Measurements from ENCODE around the gene NMRK1.

Gene NMRK1

GRCh38 chr9:75041041-75041440 lies 46.9 kb downstream of the NMRK1 start (continued):
- TF ChIP-seq PBX3 (CRISPR knock-in tag; IDR thresholded peaks at IDR 0.05) (no peak), ZNF621 (tag by site-specific recombination; IDR thresholded peaks at IDR 0.05) (no peak), ZNF114 (tag by site-specific recombination; IDR thresholded peaks at IDR 0.05) (no peak)

GRCh38 chr9:75039801-75040200 lies 48.2 kb downstream of the NMRK1 start:
- H3K9me3 ChIP-seq (ENCODE audit: control insufficient read depth, insufficient read depth, low read depth, low read length): no peaks in the 10 kb centered on the region
- TF ChIP-seq ZNF48 (tag by site-specific recombination; IDR thresholded peaks at IDR 0.05): no peak
- TF ChIP-seq MZF1 (tag by site-specific recombination; IDR thresholded peaks at IDR 0.05; ENCODE audit: borderline replicate concordance): no peak
- TF ChIP-seq ZNF449 (tag by site-specific recombination; IDR thresholded peaks at IDR 0.05): no peak
- TF ChIP-seq ZNF214 (tag by site-specific recombination; IDR thresholded peaks at IDR 0.05; ENCODE audit: borderline replicate concordance): no peak
- TF ChIP-seq, protein P1, sequence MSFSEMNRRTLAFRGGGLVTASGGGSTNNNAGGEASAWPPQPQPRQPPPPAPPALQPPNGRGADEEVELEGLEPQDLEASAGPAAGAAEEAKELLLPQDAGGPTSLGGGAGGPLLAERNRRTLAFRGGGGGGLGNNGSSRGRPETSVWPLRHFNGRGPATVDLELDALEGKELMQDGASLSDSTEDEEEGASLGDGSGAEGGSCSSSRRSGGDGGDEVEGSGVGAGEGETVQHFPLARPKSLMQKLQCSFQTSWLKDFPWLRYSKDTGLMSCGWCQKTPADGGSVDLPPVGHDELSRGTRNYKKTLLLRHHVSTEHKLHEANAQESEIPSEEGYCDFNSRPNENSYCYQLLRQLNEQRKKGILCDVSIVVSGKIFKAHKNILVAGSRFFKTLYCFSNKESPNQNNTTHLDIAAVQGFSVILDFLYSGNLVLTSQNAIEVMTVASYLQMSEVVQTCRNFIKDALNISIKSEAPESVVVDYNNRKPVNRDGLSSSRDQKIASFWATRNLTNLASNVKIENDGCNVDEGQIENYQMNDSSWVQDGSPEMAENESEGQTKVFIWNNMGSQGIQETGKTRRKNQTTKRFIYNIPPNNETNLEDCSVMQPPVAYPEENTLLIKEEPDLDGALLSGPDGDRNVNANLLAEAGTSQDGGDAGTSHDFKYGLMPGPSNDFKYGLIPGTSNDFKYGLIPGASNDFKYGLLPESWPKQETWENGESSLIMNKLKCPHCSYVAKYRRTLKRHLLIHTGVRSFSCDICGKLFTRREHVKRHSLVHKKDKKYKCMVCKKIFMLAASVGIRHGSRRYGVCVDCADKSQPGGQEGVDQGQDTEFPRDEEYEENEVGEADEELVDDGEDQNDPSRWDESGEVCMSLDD (tag by site-specific recombination; IDR thresholded peaks at IDR 0.05): no peak
- no peak for TF ChIP-seq TCF7L2 (IDR thresholded peaks at IDR 0.05; ENCODE audit: borderline replicate concordance, low read depth, low read length)
- no peak for TF ChIP-seq ZNF350 (tag by site-specific recombination; IDR thresholded peaks at IDR 0.05)
- TF ChIP-seq, protein P2, sequence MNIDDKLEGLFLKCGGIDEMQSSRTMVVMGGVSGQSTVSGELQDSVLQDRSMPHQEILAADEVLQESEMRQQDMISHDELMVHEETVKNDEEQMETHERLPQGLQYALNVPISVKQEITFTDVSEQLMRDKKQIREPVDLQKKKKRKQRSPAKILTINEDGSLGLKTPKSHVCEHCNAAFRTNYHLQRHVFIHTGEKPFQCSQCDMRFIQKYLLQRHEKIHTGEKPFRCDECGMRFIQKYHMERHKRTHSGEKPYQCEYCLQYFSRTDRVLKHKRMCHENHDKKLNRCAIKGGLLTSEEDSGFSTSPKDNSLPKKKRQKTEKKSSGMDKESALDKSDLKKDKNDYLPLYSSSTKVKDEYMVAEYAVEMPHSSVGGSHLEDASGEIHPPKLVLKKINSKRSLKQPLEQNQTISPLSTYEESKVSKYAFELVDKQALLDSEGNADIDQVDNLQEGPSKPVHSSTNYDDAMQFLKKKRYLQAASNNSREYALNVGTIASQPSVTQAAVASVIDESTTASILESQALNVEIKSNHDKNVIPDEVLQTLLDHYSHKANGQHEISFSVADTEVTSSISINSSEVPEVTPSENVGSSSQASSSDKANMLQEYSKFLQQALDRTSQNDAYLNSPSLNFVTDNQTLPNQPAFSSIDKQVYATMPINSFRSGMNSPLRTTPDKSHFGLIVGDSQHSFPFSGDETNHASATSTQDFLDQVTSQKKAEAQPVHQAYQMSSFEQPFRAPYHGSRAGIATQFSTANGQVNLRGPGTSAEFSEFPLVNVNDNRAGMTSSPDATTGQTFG (tag by site-specific recombination; IDR thresholded peaks at IDR 0.05; ENCODE audit: borderline replicate concordance): no peak
- no peak for TF ChIP-seq ZNF747 (tag by site-specific recombination; IDR thresholded peaks at IDR 0.05)
- no peak for TF ChIP-seq ZBTB6 (tag by site-specific recombination; IDR thresholded peaks at IDR 0.05)
- ChIA-PET CTCF (interaction anchor here (0.7 kb wide), 1 partner anchor 383 kb away, joined by 3 read pairs; no protein-coding TSS in a partner anchor), POLR2A (no interaction called here)
- H3K36me3 ChIP-seq (ENCODE audit: control insufficient read depth in 2 of 2, insufficient read depth in 1 of 2, low read length in 2 of 2): no peaks in the 10 kb centered on the region
- no peaks in the 10 kb centered on the region for H3K4me1 ChIP-seq (ENCODE audit: control insufficient read depth, insufficient read depth, low read length)
- no peak overlapping the region for H3K4me3 ChIP-seq (ENCODE audit: low read depth, low read length)
- H3K27ac ChIP-seq (ENCODE audit: extremely low read depth, low read depth, low read length): no peak overlapping the region

GRCh38 chr9:75039009-75039408 lies 48.9 kb downstream of the NMRK1 start:
- no peaks in the 10 kb centered on the region for H3K9me3 ChIP-seq (ENCODE audit: control insufficient read depth, insufficient read depth, low read depth, low read length)
- TF ChIP-seq ZNF433 (tag by site-specific recombination; IDR thresholded peaks at IDR 0.05; ENCODE audit: low read depth): no peak
- TF ChIP-seq ZNF184 (tag by site-specific recombination; IDR thresholded peaks at IDR 0.05): no peak
- TF ChIP-seq, protein P3, sequence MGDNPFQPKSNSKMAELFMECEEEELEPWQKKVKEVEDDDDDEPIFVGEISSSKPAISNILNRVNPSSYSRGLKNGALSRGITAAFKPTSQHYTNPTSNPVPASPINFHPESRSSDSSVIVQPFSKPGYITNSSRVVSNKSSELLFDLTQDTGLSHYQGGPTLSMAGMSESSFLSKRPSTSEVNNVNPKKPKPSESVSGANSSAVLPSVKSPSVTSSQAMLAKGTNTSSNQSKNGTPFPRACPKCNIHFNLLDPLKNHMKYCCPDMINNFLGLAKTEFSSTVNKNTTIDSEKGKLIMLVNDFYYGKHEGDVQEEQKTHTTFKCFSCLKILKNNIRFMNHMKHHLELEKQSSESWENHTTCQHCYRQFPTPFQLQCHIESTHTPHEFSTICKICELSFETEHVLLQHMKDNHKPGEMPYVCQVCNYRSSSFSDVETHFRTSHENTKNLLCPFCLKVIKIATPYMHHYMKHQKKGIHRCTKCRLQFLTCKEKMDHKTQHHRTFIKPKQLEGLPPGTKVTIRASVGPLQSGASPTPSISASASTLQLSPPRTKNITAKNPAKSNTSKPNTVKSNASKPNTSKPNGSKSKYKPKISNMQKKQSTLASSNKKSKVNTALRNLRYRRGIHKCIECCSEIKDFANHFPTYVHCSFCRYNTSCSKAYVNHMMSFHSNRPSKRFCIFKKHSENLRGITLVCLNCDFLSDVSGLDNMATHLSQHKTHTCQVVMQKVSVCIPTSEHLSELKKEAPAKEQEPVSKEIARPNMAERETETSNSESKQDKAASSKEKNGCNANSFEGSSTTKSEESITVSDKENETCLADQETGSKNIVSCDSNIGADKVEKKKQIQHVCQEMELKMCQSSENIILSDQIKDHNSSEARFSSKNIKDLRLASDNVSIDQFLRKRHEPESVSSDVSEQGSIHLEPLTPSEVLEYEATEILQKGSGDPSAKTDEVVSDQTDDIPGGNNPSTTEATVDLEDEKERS (tag by site-specific recombination; IDR thresholded peaks at IDR 0.05): no peak
- no peak for TF ChIP-seq KLF9 (tag by site-specific recombination; IDR thresholded peaks at IDR 0.05; ENCODE audit: low read depth)
- TF ChIP-seq ZNF133 (tag by site-specific recombination; IDR thresholded peaks at IDR 0.05): no peak
- no peak for TF ChIP-seq ZNF549 (tag by site-specific recombination; IDR thresholded peaks at IDR 0.05)
- TF ChIP-seq KLF10 (tag by site-specific recombination; IDR thresholded peaks at IDR 0.05): no peak
- no peak for TF ChIP-seq ZNF660 (tag by site-specific recombination; IDR thresholded peaks at IDR 0.05)
- TF ChIP-seq HOXA7 (CRISPR knock-in tag; IDR thresholded peaks at IDR 0.05; ENCODE audit: borderline replicate concordance): no peak

More at GRCh38 chr9:75039009-75039408, 48.9 kb downstream of the NMRK1 start:
- ChIA-PET POLR2A (no interaction called here), CTCF (interaction anchor here (0.6 to 1.3 kb wide), 3 partner anchors 12 to 275 kb away, joined by 3 to 6 read pairs (median 4); no protein-coding TSS in a partner anchor)
- Histone ChIP-seq H3K27ac (ENCODE audit: extremely low read depth, low read depth, low read length) (no peak overlapping the region), H3K4me1 (ENCODE audit: control insufficient read depth, insufficient read depth, low read length) (no peaks in the 10 kb centered on the region), H3K36me3 (ENCODE audit: control insufficient read depth in 2 of 2, insufficient read depth in 1 of 2, low read length in 2 of 2) (no peaks in the 10 kb centered on the region), H3K4me3 (ENCODE audit: low read depth, low read length) (no peak overlapping the region)

Data from HEK293 (cell line).